B cell (primary cell): ENCODE measurements around the gene MGAT5. TPM values are rescaled to one million over a fixed set of nuclear protein-coding genes. Genes with fewer than 3 reads are reported as not detected.

Experiments
- ATAC-seq: fragments of 200-7000 bp; cut with Tn5 transposase; one replicate; pipeline ENCODE4 v1.10.0; 2021; ENCODE audit warnings: low read depth, mild to moderate bottlenecking, moderate number of reproducible peaks, moderate library complexity
- CTCF ChIA-PET: fragments of 350-600 bp; sonication (Branson Sonifier 250); formaldehyde crosslinking; loops from one replicate; lab custom pipeline; 2021; ENCODE audit warnings: antibody characterized with exemption, inconsistent platforms; lab: Charles Lee
- POLR2A ChIA-PET: fragments of 350-600 bp; sonication (Branson Sonifier 250); formaldehyde crosslinking; loops from one replicate; lab custom pipeline; 2021; ENCODE audit warnings: antibody characterized with exemption; lab: Charles Lee
- DNase-seq: peaks from one replicate; pipeline ENCODE4 v3.0.0; 2013
- H2AFZ ChIP-seq: 2 replicates; pipeline ENCODE4 v1.6.1; 2012; ENCODE audit warnings: mild to moderate bottlenecking, low read depth, low read length; ENCODE audit not compliant: insufficient read depth, poor library complexity, severe bottlenecking
- H3K27ac ChIP-seq, 2 donors: 1 replicate in 1 of 2; 2 replicates in 1 of 2; pipeline ENCODE4 v1.5.1; 2012 to 2013; ENCODE audit warnings: low read length in 2 of 2, mild to moderate bottlenecking in 2 of 2, moderate library complexity in 1 of 2
- H3K27me3 ChIP-seq, 4 experiments: fragments of 200-600 bp in 1 of 4; sonication (generic) in 1 of 4; replicated peaks in 1 of 4; 1 replicate in 2 of 4; 2 replicates in 2 of 4; pipeline versions ENCODE4 v1.6.1 to v1.7.0; 2013 to 2016; ENCODE audit warnings: low read length in 3 of 4, mild to moderate bottlenecking in 2 of 4, mixed read lengths in 1 of 4, moderate library complexity in 1 of 4; ENCODE audit not compliant: insufficient read depth in 4 of 4, control insufficient read depth in 3 of 4; ENCODE audit errors: control extremely low read depth in 1 of 4
- H3K36me3 ChIP-seq, 2 experiments: replicated peaks in 1 of 2; 1 replicate in 1 of 2; 2 replicates in 1 of 2; pipeline versions ENCODE4 v1.6.1 to v1.7.1; 2013; ENCODE audit warnings: low read length in 1 of 2; ENCODE audit not compliant: insufficient read depth in 2 of 2, control insufficient read depth in 1 of 2; ENCODE audit errors: control extremely low read depth in 1 of 2, extremely low read depth in 1 of 2
- H3K4me1 ChIP-seq, 2 donors: fragments of 200-600 bp in 1 of 2; sonication (generic) in 1 of 2; 1 replicate in 1 of 2; 2 replicates in 1 of 2; pipeline versions ENCODE4 v1.5.1 to v1.6.1; 2013 to 2017; ENCODE audit warnings: low read length in 2 of 2; ENCODE audit not compliant: control insufficient read depth in 2 of 2, insufficient read depth in 2 of 2
- H3K4me2 ChIP-seq: replicated peaks from 2 replicates; pipeline ENCODE3; 2012; ENCODE audit warnings: mild to moderate bottlenecking, low read depth, low read length; ENCODE audit not compliant: poor library complexity, severe bottlenecking
- H3K4me3 ChIP-seq, 5 experiments: fragments of 200-600 bp in 1 of 5; sonication (generic) in 1 of 5; 1 replicate in 3 of 5; 2 replicates in 2 of 5; pipeline versions ENCODE4 v1.5.1 to v1.7.0; 2011 to 2016; ENCODE audit warnings: low read length in 4 of 5, mild to moderate bottlenecking in 4 of 5, low read depth in 2 of 5, control low read depth in 1 of 5, moderate library complexity in 1 of 5; ENCODE audit not compliant: insufficient read depth in 1 of 5; ENCODE audit errors: control extremely low read depth in 1 of 5, extremely low read depth in 1 of 5
- H3K79me2 ChIP-seq: fragments of 200-600 bp; sonication (generic); one replicate; pipeline ENCODE4 v1.6.0; 2016; ENCODE audit warnings: low read length; ENCODE audit not compliant: control insufficient read depth, insufficient read depth
- H3K9ac ChIP-seq: fragments of 200-600 bp; sonication (generic); 2 replicates; pipeline ENCODE4 v1.6.1; 2017; ENCODE audit warnings: mild to moderate bottlenecking, low read length, moderate library complexity
- H3K9me3 ChIP-seq, 3 donors: one replicate each; pipeline versions ENCODE4 v1.6.1 to v1.7.1; 2013; ENCODE audit warnings: low read length in 2 of 3; ENCODE audit not compliant: control insufficient read depth in 2 of 3, insufficient read depth in 1 of 3; ENCODE audit errors: control extremely low read depth in 1 of 3
- H4K20me1 ChIP-seq: 2 replicates; pipeline ENCODE4 v1.6.0; 2012; ENCODE audit warnings: mild to moderate bottlenecking, low read length; ENCODE audit not compliant: insufficient read depth, control insufficient read depth, poor library complexity, severe bottlenecking
- H3K27ac Mint-ChIP-seq: one replicate; pipeline ENCODE4 v1.8.0; 2021; ENCODE audit warnings: mixed read lengths
- H3K27me3 Mint-ChIP-seq: one replicate; pipeline ENCODE4 v1.8.0; 2021; ENCODE audit warnings: mixed read lengths
- H3K4me1 Mint-ChIP-seq: one replicate; pipeline ENCODE4 v1.8.0; 2021; ENCODE audit warnings: mixed read lengths
- H3K4me3 Mint-ChIP-seq: one replicate; pipeline ENCODE4 v1.8.0; 2021; ENCODE audit warnings: mixed read lengths
- H3K9me3 Mint-ChIP-seq: one replicate; pipeline ENCODE4 v1.8.0; 2022; ENCODE audit warnings: mixed read lengths; ENCODE audit not compliant: insufficient read depth
- CTCF ChIP-seq: fragments of 200-600 bp; IDR thresholded peaks from one replicate; pipeline ENCODE4 v1.8.0; 2022; ENCODE audit warnings: antibody characterized with exemption, mild to moderate bottlenecking
- EZH2 ChIP-seq: IDR thresholded peaks from 2 replicates; pipeline ENCODE4 v1.6.1; 2012; ENCODE audit warnings: borderline replicate concordance, low read depth, mild to moderate bottlenecking, moderate library complexity, low read length; ENCODE audit not compliant: insufficient read depth, poor library complexity, severe bottlenecking
- WGBS: methylation state at CpG from one replicate; pipeline ENCODE4 v1.1.5; 2013; ENCODE audit warnings: missing lambda C conversion rate; ENCODE audit not compliant: insufficient coverage; 5-methylcytosine and 5-hydroxymethylcytosine counted together
- intact Hi-C: fragments of 100-400 bp; cut with micrococcal nuclease; formaldehyde crosslinking; loops from one replicate; pipeline ENCODE4 v1.10.0; 2022
- polyA plus RNA-seq: library from polyadenylated mRNA; depleted of rRNA; stranded (reverse); fragments of >200 nt; gene quantifications from 2 replicates; pipeline ENCODE4 v1.2.3, GENCODE V29; 2012
- total RNA-seq, 2 donors: library from RNA; stranded (reverse); fragments of 120-200 nt in 1 of 2; gene quantifications; 1 replicate in 1 of 2; 2 replicates in 1 of 2; pipeline versions ENCODE4 v1.2.3 to v1.2.4, GENCODE V29; 2013 to 2022

Gene MGAT5
- total and polyA plus RNA-seq, 2 donors (not counting 1 experiment from before 2014, with no cell fraction given), result 27.2 to 184 TPM

GRCh38 chr2:134490559-134490958 lies 236.7 kb downstream of the MGAT5 start:
- no peaks in the 10 kb centered on the region for H3K36me3 ChIP-seq
- no peak overlapping the region for H3K4me2 ChIP-seq
- no peak for TF ChIP-seq CTCF
- TF ChIP-seq EZH2, result no peak
- H3K27me3 ChIP-seq, result no peaks in the 10 kb centered on the region
- no peaks in the 10 kb centered on the region for H3K79me2 ChIP-seq
- H3K27ac ChIP-seq, result no peak overlapping the region
- no peaks in the 10 kb centered on the region for H3K9me3 Mint-ChIP-seq
- H3K4me3 Mint-ChIP-seq, result no peak overlapping the region
- DNase-seq (no peak), ATAC-seq (no peak)
- 100% methylated on average over 1 of the region's 4 CpGs for WGBS
- H3K27ac Mint-ChIP-seq, result no peak overlapping the region
- CTCF ChIA-PET, result no interaction called here
- no peaks in the 10 kb centered on the region for H4K20me1 ChIP-seq
- H3K27me3 Mint-ChIP-seq, result no peaks in the 10 kb centered on the region
- H3K9ac ChIP-seq, result no peak overlapping the region
- POLR2A ChIA-PET, result no interaction called here
- no peak overlapping the region for H2AFZ ChIP-seq
- intact Hi-C loops, result no loop called here
- no peaks in the 10 kb centered on the region for H3K9me3 ChIP-seq
- no peak overlapping the region for H3K4me3 ChIP-seq
- H3K4me1 Mint-ChIP-seq, result no peaks in the 10 kb centered on the region
- no peaks in the 10 kb centered on the region for H3K4me1 ChIP-seq

GRCh38 chr2:134491022-134491421 lies 237.2 kb downstream of the MGAT5 start:
- no peak overlapping the region for H3K27ac ChIP-seq
- H3K27ac Mint-ChIP-seq, result no peak overlapping the region
- no peaks in the 10 kb centered on the region for H3K4me1 Mint-ChIP-seq
- H3K36me3 ChIP-seq, result no peaks in the 10 kb centered on the region
- intact Hi-C loops, result no loop called here
- no peaks in the 10 kb centered on the region for H3K79me2 ChIP-seq
- WGBS, result 100% methylated on average over 1 of the region's 4 CpGs
- no peak overlapping the region for H3K9ac ChIP-seq
- no peak overlapping the region for H3K4me2 ChIP-seq
- no peaks in the 10 kb centered on the region for H3K27me3 Mint-ChIP-seq
- H3K4me3 Mint-ChIP-seq, result no peak overlapping the region
- H2AFZ ChIP-seq, result no peak overlapping the region
- POLR2A ChIA-PET, result no interaction called here
- H3K9me3 Mint-ChIP-seq, result no peaks in the 10 kb centered on the region
- DNase-seq (no peak), ATAC-seq (no peak)
- no peaks in the 10 kb centered on the region for H3K9me3 ChIP-seq
- no peaks in the 10 kb centered on the region for H4K20me1 ChIP-seq
- H3K4me1 ChIP-seq, result no peaks in the 10 kb centered on the region
- no peaks in the 10 kb centered on the region for H3K27me3 ChIP-seq
- TF ChIP-seq EZH2 (no peak), CTCF (no peak)
- H3K4me3 ChIP-seq, result no peak overlapping the region
- CTCF ChIA-PET, result no interaction called here
